Common myeloid progenitor, CD34-positive (primary cell): Measurements from ENCODE around the gene TPBG. TPM values are rescaled to one million over a fixed set of nuclear protein-coding genes. Genes with fewer than 3 reads are reported as not detected.

Experiments used
- CTCF ChIA-PET: fragments of 350-600 bp; sonication (Branson Sonifier 250); formaldehyde crosslinking; loops from one replicate; lab custom pipeline; 2021; ENCODE audit warnings: antibody characterized with exemption; lab: Charles Lee
- POLR2A ChIA-PET: fragments of 350-600 bp; sonication (Branson Sonifier 250); formaldehyde crosslinking; loops from one replicate; lab custom pipeline; 2021; ENCODE audit warnings: antibody characterized with exemption; lab: Charles Lee
- DNase-seq, 3 donors: peaks; one replicate each; pipeline versions ENCODE4 v3.0.0 to v3.0.0-alpha.2; 2013
- H3K27ac ChIP-seq, 2 experiments: 1 replicate in 1 of 2; 2 replicates in 1 of 2; pipeline ENCODE4 v1.7.0; 2013; ENCODE audit warnings: inconsistent platforms in 2 of 2, low read length in 2 of 2, mild to moderate bottlenecking in 2 of 2, low read depth in 1 of 2, moderate library complexity in 1 of 2; ENCODE audit not compliant: severe bottlenecking in 2 of 2, insufficient read depth in 1 of 2, poor library complexity in 1 of 2
- H3K27me3 ChIP-seq, 5 experiments: replicated peaks in 2 of 5; 1 replicate in 3 of 5; 2 replicates in 2 of 5; pipeline versions ENCODE4 v1.6.1 to v1.7.0; 2013; ENCODE audit warnings: low read length in 4 of 5, mild to moderate bottlenecking in 2 of 5, moderate library complexity in 2 of 5, inconsistent platforms in 1 of 5; ENCODE audit not compliant: insufficient read depth in 5 of 5, control insufficient read depth in 4 of 5
- H3K36me3 ChIP-seq, 4 experiments: 1 replicate in 2 of 4; 2 replicates in 2 of 4; pipeline versions ENCODE4 v1.6.1 to v1.7.0; 2013; ENCODE audit warnings: low read length in 3 of 4, control low read depth in 1 of 4, mild to moderate bottlenecking in 1 of 4; ENCODE audit not compliant: control insufficient read depth in 4 of 4, insufficient read depth in 4 of 4
- H3K4me1 ChIP-seq, 4 experiments: 1 replicate in 3 of 4; 2 replicates in 1 of 4; pipeline versions ENCODE4 v1.6.1 to v1.7.1; 2013; ENCODE audit warnings: low read length in 3 of 4, mild to moderate bottlenecking in 3 of 4, control low read depth in 1 of 4, inconsistent platforms in 1 of 4, moderate library complexity in 1 of 4; ENCODE audit not compliant: control insufficient read depth in 4 of 4, insufficient read depth in 4 of 4; ENCODE audit errors: control extremely low read depth in 1 of 4
- H3K4me3 ChIP-seq, 7 experiments: 1 replicate in 4 of 7; 2 replicates in 3 of 7; pipeline versions ENCODE4 v1.5.1 to v1.7.0; 2013; ENCODE audit warnings: mild to moderate bottlenecking in 7 of 7, low read length in 6 of 7, moderate library complexity in 6 of 7, inconsistent platforms in 2 of 7, low read depth in 2 of 7, control low read depth in 1 of 7; ENCODE audit not compliant: insufficient read depth in 4 of 7, control insufficient read depth in 1 of 7; ENCODE audit errors: extremely low read depth in 1 of 7
- H3K9me3 ChIP-seq, 5 experiments: 1 replicate in 4 of 5; 2 replicates in 1 of 5; pipeline versions ENCODE4 v1.6.1 to v1.7.1; 2013; ENCODE audit warnings: low read length in 4 of 5, mild to moderate bottlenecking in 2 of 5, inconsistent platforms in 1 of 5, low read depth in 1 of 5, moderate library complexity in 1 of 5; ENCODE audit not compliant: control insufficient read depth in 4 of 5, insufficient read depth in 2 of 5; ENCODE audit errors: control extremely low read depth in 1 of 5
- whole genome bisulfite sequencing: methylation state at CpG from one replicate; pipeline ENCODE4 v1.1.5; 2013; ENCODE audit not compliant: insufficient coverage; 5-methylcytosine and 5-hydroxymethylcytosine counted together
- polyA plus RNA-seq: library from polyadenylated mRNA; unstranded; fragments of 120-200 nt; gene quantifications from one replicate; pipeline ENCODE4 v1.2.1, GENCODE V29; 2013

The TPBG gene
- polyA plus RNA-seq = 6.0 TPM

GRCh38 chr6:82363428-82364086 is at the start of gene TPBG:
TSS of gene TPBG (plus strand) at chr6:82363817. CDS start at chr6:82364962, 1,145 bp downstream.
- WGBS = 0% methylated on average over 14 of the region's 41 CpGs
- peak within 1 kb of the TSS; percentile 46 to 93 (median 81) for H3K4me3 ChIP-seq
- H3K27me3 ChIP-seq = peaks cover 19 to 47% (median 37%) of the 10 kb centered on the region in 5 experiments
- H3K4me1 ChIP-seq = peaks cover 0 to 26% (median 25%) of the 10 kb centered on the region in 4 experiments
- CTCF ChIA-PET = interaction anchor here (1.2 to 1.4 kb wide), 2 partner anchors 91 to 702 kb away, joined by 3 read pairs; partner anchors contain the start of gene UBE3D
- H3K36me3 ChIP-seq = no peaks in the 10 kb centered on the region
- POLR2A ChIA-PET = interaction anchor here (0.5 kb wide), 1 partner anchor 459 kb away, joined by 3 read pairs; no protein-coding TSS in a partner anchor
- DNase-seq = peak; percentile 58 to 68 (median 63)
- H3K9me3 ChIP-seq = peaks cover 0 to 3% (median 0%) of the 10 kb centered on the region in 5 experiments
- H3K27ac ChIP-seq = no peak within 1 kb of the TSS

- ChIA-PET POLR2A (no interaction called here), CTCF (no interaction called here)
- WGBS = no CpG with 5 or more reads among the region's 1 CpG
Measured at GRCh38 chr6:82322386-82322785, 41.2 kb upstream of the TPBG start.

GRCh38 chr6:82329766-82330165 is 33.9 kb upstream of the TPBG start:
- H3K36me3 ChIP-seq = no peaks in the 10 kb centered on the region
- H3K27me3 ChIP-seq = no peaks in the 10 kb centered on the region
- no peaks in the 10 kb centered on the region for H3K4me1 ChIP-seq
- no peak overlapping the region for H3K27ac ChIP-seq
- no peak for DNase-seq
- H3K4me3 ChIP-seq = no peak overlapping the region
- no peaks in the 10 kb centered on the region for H3K9me3 ChIP-seq
- ChIA-PET CTCF (no interaction called here), POLR2A (no interaction called here)
- WGBS = 90% methylated on average over 3 of the region's 4 CpGs

More at GRCh38 chr6:82322386-82322785, 41.2 kb upstream of the TPBG start:
- no peak overlapping the region for H3K4me3 ChIP-seq
- H3K9me3 ChIP-seq = no peaks in the 10 kb centered on the region
- DNase-seq = no peak
- no peaks in the 10 kb centered on the region for H3K27me3 ChIP-seq
- H3K27ac ChIP-seq = no peak overlapping the region
- no peaks in the 10 kb centered on the region for H3K36me3 ChIP-seq
- no peaks in the 10 kb centered on the region for H3K4me1 ChIP-seq

GRCh38 chr6:82330171-82330804 is 33.3 kb upstream of the TPBG start:
- CTCF ChIA-PET = no interaction called here
- H3K9me3 ChIP-seq = no peaks in the 10 kb centered on the region
- H3K4me3 ChIP-seq = no peak overlapping the region
- POLR2A ChIA-PET = no interaction called here
- no peaks in the 10 kb centered on the region for H3K36me3 ChIP-seq
- H3K4me1 ChIP-seq = no peaks in the 10 kb centered on the region
- H3K27me3 ChIP-seq = no peaks in the 10 kb centered on the region
- WGBS = no CpG with 5 or more reads among the region's 2 CpGs
- H3K27ac ChIP-seq = no peak overlapping the region
- no peak for DNase-seq

- Histone ChIP-seq H3K4me3 (no peak overlapping the region), H3K4me1 (no peaks in the 10 kb centered on the region), H3K9me3 (no peaks in the 10 kb centered on the region), H3K27me3 (peaks cover 0 to 2% (median 0%) of the 10 kb centered on the region in 5 experiments), H3K36me3 (no peaks in the 10 kb centered on the region), H3K27ac (no peak overlapping the region)
- WGBS = 0% methylated on average over 1 of the region's 2 CpGs
- peak in 2 of 3 donors; percentile 0 to 1 for DNase-seq
- CTCF ChIA-PET = no interaction called here
- POLR2A ChIA-PET = no interaction called here
Measured at GRCh38 chr6:82331031-82331773, 32.4 kb upstream of the TPBG start.

GRCh38 chr6:82333781-82334180 is 29.8 kb upstream of the TPBG start:
- ChIA-PET CTCF (no interaction called here), POLR2A (no interaction called here)
- WGBS = no CpG with 5 or more reads among the region's 1 CpG
- Histone ChIP-seq H3K4me3 (no peak overlapping the region), H3K27me3 (peaks cover 0 to 2% (median 0%) of the 10 kb centered on the region in 5 experiments), H3K36me3 (no peaks in the 10 kb centered on the region), H3K27ac (no peak overlapping the region), H3K9me3 (no peaks in the 10 kb centered on the region), H3K4me1 (no peaks in the 10 kb centered on the region)
- no peak for DNase-seq
